ENCODE data around the gene SPDEF. TPM values are rescaled to one million over a fixed set of nuclear protein-coding genes. Genes with fewer than 3 reads are reported as not detected.

Gene SPDEF
- total and polyA plus RNA-seq, 2 donors from 2014 or later, result 0.19 TPM; not detected in 1

- no peak for FAIRE-seq
- no peak overlapping the region for H3K9ac ChIP-seq (ENCODE audit: low read length in 3 of 3)
These were observed 30.4 kb upstream of the SPDEF start for GRCh38 chr6:34586327-34587040.

DNA sequence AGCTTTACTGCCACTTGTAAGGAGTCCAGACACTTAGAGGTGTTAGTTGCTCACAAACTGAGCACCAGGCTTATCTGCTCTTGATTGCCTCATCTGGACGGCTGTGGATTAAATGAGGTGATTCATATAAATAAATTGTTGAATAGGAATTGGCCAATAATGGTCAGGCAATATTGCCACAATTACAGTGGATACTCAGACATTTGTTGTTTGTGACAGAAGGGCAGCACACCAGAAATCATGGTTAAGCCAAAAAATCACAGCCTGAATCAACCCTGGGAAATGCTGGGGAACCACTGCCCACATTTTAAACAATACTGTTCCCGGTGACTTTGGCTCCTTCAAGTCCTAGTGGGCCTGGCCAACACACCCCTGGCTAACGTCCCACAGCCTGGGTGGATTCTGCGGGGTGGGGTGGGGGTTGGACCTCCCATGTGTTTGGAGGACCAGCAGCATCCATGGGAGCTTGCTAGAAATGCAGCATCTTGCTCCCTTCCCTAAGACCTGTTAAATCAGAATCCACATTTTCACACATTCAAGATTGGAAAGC, 29.5 kb upstream of the SPDEF start:
- TF ChIP-seq, protein P1, sequence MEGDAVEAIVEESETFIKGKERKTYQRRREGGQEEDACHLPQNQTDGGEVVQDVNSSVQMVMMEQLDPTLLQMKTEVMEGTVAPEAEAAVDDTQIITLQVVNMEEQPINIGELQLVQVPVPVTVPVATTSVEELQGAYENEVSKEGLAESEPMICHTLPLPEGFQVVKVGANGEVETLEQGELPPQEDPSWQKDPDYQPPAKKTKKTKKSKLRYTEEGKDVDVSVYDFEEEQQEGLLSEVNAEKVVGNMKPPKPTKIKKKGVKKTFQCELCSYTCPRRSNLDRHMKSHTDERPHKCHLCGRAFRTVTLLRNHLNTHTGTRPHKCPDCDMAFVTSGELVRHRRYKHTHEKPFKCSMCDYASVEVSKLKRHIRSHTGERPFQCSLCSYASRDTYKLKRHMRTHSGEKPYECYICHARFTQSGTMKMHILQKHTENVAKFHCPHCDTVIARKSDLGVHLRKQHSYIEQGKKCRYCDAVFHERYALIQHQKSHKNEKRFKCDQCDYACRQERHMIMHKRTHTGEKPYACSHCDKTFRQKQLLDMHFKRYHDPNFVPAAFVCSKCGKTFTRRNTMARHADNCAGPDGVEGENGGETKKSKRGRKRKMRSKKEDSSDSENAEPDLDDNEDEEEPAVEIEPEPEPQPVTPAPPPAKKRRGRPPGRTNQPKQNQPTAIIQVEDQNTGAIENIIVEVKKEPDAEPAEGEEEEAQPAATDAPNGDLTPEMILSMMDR (IDR thresholded peaks at IDR 0.05; ENCODE audit: borderline replicate concordance, extremely low read depth, insufficient read depth), result no peak
- intact Hi-C loops (cut with DNase I), result no loop called here
- no peaks in the 10 kb centered on the region for H3K9me3 ChIP-seq (ENCODE audit: control insufficient read depth in 2 of 3, insufficient read depth in 1 of 3, low read length in 3 of 3)
- peaks cover 0 to 12% (median 6%) of the 10 kb centered on the region in 3 donors for H3K36me3 ChIP-seq (ENCODE audit: control insufficient read depth in 2 of 3, insufficient read depth in 3 of 3, low read length in 3 of 3)
- H3K27ac ChIP-seq (ENCODE audit: low read depth in 2 of 2, low read length in 2 of 2), result no peak overlapping the region
- no peak overlapping the region for H3K4me3 ChIP-seq (ENCODE audit: low read length in 3 of 3)
- no peak for FAIRE-seq
- H3K9ac ChIP-seq (ENCODE audit: low read length in 3 of 3), result no peak overlapping the region
- no peaks in the 10 kb centered on the region for H3K4me1 ChIP-seq (ENCODE audit: control insufficient read depth in 2 of 3, insufficient read depth in 2 of 3, low read depth in 1 of 3, low read length in 3 of 3)
- no peak for DNase-seq
- no peaks in the 10 kb centered on the region for H3K27me3 ChIP-seq (ENCODE audit: control insufficient read depth, insufficient read depth, low read length)

More at GRCh38 chr6:34586327-34587040, 30.4 kb upstream of the SPDEF start:
- H3K9me3 ChIP-seq (ENCODE audit: control insufficient read depth in 2 of 3, insufficient read depth in 1 of 3, low read length in 3 of 3), result no peaks in the 10 kb centered on the region
- intact Hi-C loops (cut with DNase I), result no loop called here
- peaks cover 0 to 12% (median 6%) of the 10 kb centered on the region in 3 donors for H3K36me3 ChIP-seq (ENCODE audit: control insufficient read depth in 2 of 3, insufficient read depth in 3 of 3, low read length in 3 of 3)
- no peaks in the 10 kb centered on the region for H3K4me1 ChIP-seq (ENCODE audit: control insufficient read depth in 2 of 3, insufficient read depth in 2 of 3, low read depth in 1 of 3, low read length in 3 of 3)
- H3K27me3 ChIP-seq (ENCODE audit: control insufficient read depth, insufficient read depth, low read length), result no peaks in the 10 kb centered on the region
- DNase-seq, result no peak
- H3K4me3 ChIP-seq (ENCODE audit: low read length in 3 of 3), result no peak overlapping the region
- H3K27ac ChIP-seq (ENCODE audit: low read depth in 2 of 2, low read length in 2 of 2), result no peak overlapping the region
- TF ChIP-seq, protein P1 (IDR thresholded peaks at IDR 0.05; ENCODE audit: borderline replicate concordance, extremely low read depth, insufficient read depth), result no peak

DNA sequence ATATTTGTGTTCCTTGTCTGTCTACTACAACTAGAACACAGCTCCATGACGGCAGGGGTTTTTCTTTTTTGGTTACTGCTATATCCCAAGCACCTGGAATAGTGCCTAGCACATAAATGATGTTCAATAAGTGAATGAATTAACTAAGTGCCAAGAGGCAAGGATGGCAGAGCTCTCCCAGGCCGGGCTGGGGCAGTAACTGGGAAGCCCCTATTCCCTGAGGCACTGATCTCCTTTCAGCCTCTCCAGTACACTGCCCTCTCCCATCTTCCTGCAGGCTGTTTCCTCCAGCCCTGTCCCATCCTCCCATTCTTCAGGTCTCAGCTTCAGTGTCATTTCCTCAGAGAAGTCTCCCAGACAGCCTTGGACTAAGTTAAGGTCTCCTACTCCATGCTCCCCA, 29.0 kb upstream of the SPDEF start:
- intact Hi-C loops (cut with DNase I), result no loop called here
- no peaks in the 10 kb centered on the region for H3K9me3 ChIP-seq (ENCODE audit: control insufficient read depth in 2 of 3, insufficient read depth in 1 of 3, low read length in 3 of 3)
- DNase-seq (no peak), FAIRE-seq (no peak)
- no peak overlapping the region for H3K27ac ChIP-seq (ENCODE audit: low read depth in 2 of 2, low read length in 2 of 2)
- H3K4me1 ChIP-seq (ENCODE audit: control insufficient read depth in 2 of 3, insufficient read depth in 2 of 3, low read depth in 1 of 3, low read length in 3 of 3), result no peaks in the 10 kb centered on the region
- no peak overlapping the region for H3K4me3 ChIP-seq (ENCODE audit: low read length in 3 of 3)
- no peak overlapping the region for H3K9ac ChIP-seq (ENCODE audit: low read length in 3 of 3)
- TF ChIP-seq, protein P1 (IDR thresholded peaks at IDR 0.05; ENCODE audit: borderline replicate concordance, extremely low read depth, insufficient read depth), result no peak
- H3K36me3 ChIP-seq (ENCODE audit: control insufficient read depth in 2 of 3, insufficient read depth in 3 of 3, low read length in 3 of 3), result peaks cover 0 to 12% (median 6%) of the 10 kb centered on the region in 3 donors
- no peaks in the 10 kb centered on the region for H3K27me3 ChIP-seq (ENCODE audit: control insufficient read depth, insufficient read depth, low read length)

All from kidney (tissue), 14 donors.